ENCODE data around the gene NHS.

Gene NHS

DNA sequence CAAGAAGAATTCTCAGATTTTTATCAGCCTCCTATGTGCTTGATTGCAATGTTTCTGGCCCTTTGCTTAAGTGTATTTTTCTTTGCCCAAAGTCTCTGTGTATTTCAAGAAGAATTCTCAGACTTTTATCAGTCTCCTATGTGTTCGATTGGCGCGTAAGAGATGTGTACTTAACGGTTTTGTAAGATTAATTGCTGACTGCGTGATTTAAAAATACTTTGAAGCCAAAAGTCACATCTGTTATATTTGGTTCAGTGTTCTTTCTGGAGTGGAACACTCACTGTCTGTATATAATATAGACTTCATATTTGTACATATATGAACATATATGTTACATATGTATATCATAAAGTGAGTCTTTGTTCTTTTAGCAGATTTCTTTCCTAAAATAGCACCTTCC lies 373.7 kb downstream of the NHS start:
- no peak for DNase-seq (ENCODE audit: extremely low read depth in 1 of 2, low read depth in 1 of 2)

GRCh38 chrX:17750436-17750835 lies 375.4 kb downstream of the NHS start:
- no peak for DNase-seq (ENCODE audit: extremely low read depth in 1 of 2, low read depth in 1 of 2)

GRCh38 chrX:17758382-17758781 lies 383.4 kb downstream of the NHS start:
- no peak for DNase-seq (ENCODE audit: extremely low read depth in 1 of 2, low read depth in 1 of 2)

- DNase-seq (ENCODE audit: extremely low read depth in 1 of 2, low read depth in 1 of 2): no peak
Measured at GRCh38 chrX:17759990-17760389, 385.0 kb downstream of the NHS start.

DNA sequence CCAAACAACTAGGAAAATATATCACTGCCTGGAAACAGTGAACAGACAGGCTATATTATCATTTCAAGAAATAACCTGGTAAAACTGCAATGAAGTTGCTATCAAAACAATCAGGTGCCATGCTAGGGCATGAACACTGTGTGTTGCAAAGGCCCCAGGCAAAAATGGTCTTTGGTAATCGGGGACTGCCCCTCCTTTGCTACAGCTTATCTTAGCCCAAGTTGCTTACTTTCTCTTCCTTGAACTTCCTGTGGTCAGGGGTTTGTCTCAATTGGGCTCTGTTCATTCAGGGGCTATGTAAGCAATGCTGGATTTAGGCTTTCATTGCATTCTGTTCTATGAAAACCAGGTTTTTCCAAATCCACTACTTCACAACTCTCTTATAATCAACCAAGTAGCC lies 392.7 kb downstream of the NHS start:
- DNase-seq (ENCODE audit: extremely low read depth in 1 of 2, low read depth in 1 of 2): no peak

GRCh38 chrX:17768997-17769396 lies 394.0 kb downstream of the NHS start:
- DNase-seq (ENCODE audit: extremely low read depth in 1 of 2, low read depth in 1 of 2): no peak

GRCh38 chrX:17769701-17770269 lies 394.8 kb downstream of the NHS start:
- DNase-seq (ENCODE audit: extremely low read depth in 1 of 2, low read depth in 1 of 2): no peak

DNA sequence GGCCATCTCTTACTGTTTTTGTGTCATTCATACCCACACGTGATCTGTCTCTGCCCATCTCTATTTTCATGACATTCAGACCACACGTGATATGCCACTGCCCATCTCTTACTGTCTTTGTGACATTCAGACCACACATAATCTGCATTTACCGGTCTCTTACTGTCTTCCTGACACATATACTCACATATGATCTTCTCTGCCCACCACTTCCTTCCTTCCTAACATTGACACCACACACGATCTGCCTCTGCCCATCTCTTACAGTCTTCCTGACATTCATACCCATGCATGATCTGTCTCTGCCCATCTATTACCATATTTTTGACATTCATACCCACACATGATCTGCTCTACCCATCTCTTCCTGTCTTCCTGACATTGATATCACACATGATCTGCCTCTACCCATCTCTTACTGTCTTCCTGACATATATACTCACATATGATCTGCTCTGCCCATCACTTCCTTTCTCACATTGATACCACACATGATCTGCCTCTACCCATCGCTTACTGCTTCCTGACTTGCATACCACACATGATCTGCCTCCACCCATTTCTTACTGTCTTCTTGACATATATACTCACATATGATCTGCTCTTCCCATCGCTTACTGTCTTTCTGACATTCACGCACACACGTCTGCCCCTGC lies 398.3 kb downstream of the NHS start:
- no peak for DNase-seq (ENCODE audit: extremely low read depth in 1 of 2, low read depth in 1 of 2)

- no peak for DNase-seq (ENCODE audit: extremely low read depth in 1 of 2, low read depth in 1 of 2)
Measured at GRCh38 chrX:17774053-17774452, 399.1 kb downstream of the NHS start.

- no peak for DNase-seq (ENCODE audit: extremely low read depth in 1 of 2, low read depth in 1 of 2)
Measured at GRCh38 chrX:17778997-17779396, 404.0 kb downstream of the NHS start.

DNA sequence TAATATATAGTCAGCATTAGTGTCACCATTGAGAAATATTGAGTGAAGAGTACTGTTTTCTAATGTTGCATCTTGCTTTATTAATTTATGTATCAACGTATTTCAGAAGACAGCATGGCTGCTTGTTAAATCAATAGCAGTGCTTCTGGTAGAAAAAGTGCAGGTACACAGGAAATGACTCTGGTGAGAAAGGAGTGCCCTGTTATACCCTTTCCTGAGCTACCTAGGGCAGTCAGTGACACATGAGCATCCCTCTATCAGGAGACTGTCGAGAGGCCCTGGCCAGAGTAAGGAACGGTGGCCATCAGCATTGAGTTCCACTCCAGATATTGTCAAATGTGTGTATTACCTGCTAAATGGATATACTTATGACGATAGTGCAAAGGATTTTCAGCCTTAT lies 404.4 kb downstream of the NHS start:
- DNase-seq (ENCODE audit: extremely low read depth in 1 of 2, low read depth in 1 of 2): no peak
